ENCODE measurements around the gene HOXC12.
A peak's percentile ranks its signal among the peaks of the same experiment; 100 is the strongest.

Gene HOXC12

GRCh38 chr12:53989227-53990113 lies 34.8 kb downstream of the HOXC12 start (continued):
- TF ChIP-seq ZNF518A (tag by site-specific recombination; conservative IDR thresholded peaks at IDR 0.05; ENCODE audit: low read depth), result no peak
- no peak for TF ChIP-seq ZNF302 (tag by site-specific recombination; IDR thresholded peaks at IDR 0.05; ENCODE audit: low read depth)
- peak; percentile 71 for TF ChIP-seq ZBTB6 (tag by site-specific recombination; IDR thresholded peaks at IDR 0.05)
- no peak for TF ChIP-seq ZNF624 (tag by site-specific recombination; IDR thresholded peaks at IDR 0.05)
- TF ChIP-seq ZNF664 (tag by site-specific recombination; IDR thresholded peaks at IDR 0.05), result no peak
- TF ChIP-seq ZNF366 (tag by site-specific recombination; conservative IDR thresholded peaks at IDR 0.05), result peak; percentile 60; the same call in 1 of the 2 replicates
- no peak for TF ChIP-seq PRDM2 (tag by site-specific recombination; IDR thresholded peaks at IDR 0.05; ENCODE audit: borderline replicate concordance)
- TF ChIP-seq ZNF221 (tag by site-specific recombination; IDR thresholded peaks at IDR 0.05; ENCODE audit: borderline replicate concordance), result no peak
- TF ChIP-seq ZSCAN5A (tag by site-specific recombination; IDR thresholded peaks at IDR 0.05), result no peak
- TF ChIP-seq ZNF362 (tag by site-specific recombination; IDR thresholded peaks at IDR 0.05), result peak; percentile 94
- no peak for TF ChIP-seq ZNF530 (tag by site-specific recombination; IDR thresholded peaks at IDR 0.05; ENCODE audit: low read depth)
- no peak for TF ChIP-seq ZNF560 (tag by site-specific recombination; IDR thresholded peaks at IDR 0.05; ENCODE audit: borderline replicate concordance)
- no peak for TF ChIP-seq ZFP3 (tag by site-specific recombination; IDR thresholded peaks at IDR 0.05; ENCODE audit: low read depth)
- no peak for TF ChIP-seq ZNF707 (tag by site-specific recombination; IDR thresholded peaks at IDR 0.05)
- no peak for TF ChIP-seq GLI4 (tag by site-specific recombination; IDR thresholded peaks at IDR 0.05)
- no peak for TF ChIP-seq ZNF214 (tag by site-specific recombination; IDR thresholded peaks at IDR 0.05; ENCODE audit: borderline replicate concordance)
- TF ChIP-seq ZNF223 (tag by site-specific recombination; IDR thresholded peaks at IDR 0.05), result no peak
- no peak for TF ChIP-seq ZBTB1 (tag by site-specific recombination; IDR thresholded peaks at IDR 0.05)
- no peak for TF ChIP-seq ZNF473 (tag by site-specific recombination; IDR thresholded peaks at IDR 0.05)
- no peak for TF ChIP-seq ZNF266 (tag by site-specific recombination; IDR thresholded peaks at IDR 0.05; ENCODE audit: low read depth)
- TF ChIP-seq ZNF398 (tag by site-specific recombination; IDR thresholded peaks at IDR 0.05), result peak; percentile 57
- no peak for TF ChIP-seq KLF7 (tag by site-specific recombination; IDR thresholded peaks at IDR 0.05; ENCODE audit: borderline replicate concordance)

Measured in HEK293 (cell line).